Measurements from ENCODE around the gene SYNDIG1. TPM values are rescaled to one million over a fixed set of nuclear protein-coding genes. Genes with fewer than 3 reads are reported as not detected.

SYNDIG1 gene
- total RNA-seq, 1 experiment from 2014 or later = not detected

DNA sequence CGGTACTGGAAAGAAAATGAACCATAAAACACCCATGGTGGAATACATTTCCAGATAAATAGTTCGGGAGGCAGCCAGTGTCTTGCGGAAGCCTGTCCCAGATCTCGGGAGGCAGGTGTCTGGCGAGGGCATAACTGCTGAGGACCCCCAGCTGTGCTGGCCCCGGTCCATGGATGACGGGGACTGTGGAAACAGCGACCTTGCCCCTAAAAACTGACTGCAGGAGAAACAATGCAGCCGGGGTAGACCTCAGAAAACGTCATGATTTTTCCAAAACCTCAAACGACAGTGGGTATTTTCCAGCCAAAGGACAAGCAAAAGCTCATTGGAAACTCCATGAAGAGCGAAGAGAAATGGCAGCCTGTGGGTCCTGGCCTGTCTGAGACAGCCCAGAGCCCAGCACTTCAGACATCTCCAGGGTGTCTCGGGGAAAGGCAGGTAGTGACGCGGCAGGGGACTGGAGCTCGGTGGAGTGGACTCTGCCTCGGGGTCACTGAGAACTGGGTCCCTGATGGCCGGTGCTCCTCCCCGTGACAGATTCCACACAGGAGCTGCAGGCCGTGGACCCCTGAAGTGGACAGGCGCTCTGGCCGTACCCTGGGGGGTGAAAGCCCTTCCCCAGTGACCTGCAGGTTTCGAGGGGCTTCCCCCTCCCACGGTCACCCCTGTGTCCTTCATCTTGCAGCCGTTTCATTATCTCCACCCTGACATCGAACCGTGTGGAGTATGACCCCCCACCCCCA, 188.6 kb downstream of the SYNDIG1 start:
- H3K9me3 Mint-ChIP-seq (ENCODE audit: low read depth, unreplicated experiment) = no peaks in the 10 kb centered on the region
- intact Hi-C loops (cut with micrococcal nuclease; ENCODE audit: unreplicated experiment) = no loop called here
- CTCF ChIA-PET = no interaction called here
- H3K4me1 Mint-ChIP-seq (ENCODE audit: low read depth, unreplicated experiment) = peaks cover 12% of the 10 kb centered on the region
- H3K36me3 Mint-ChIP-seq (ENCODE audit: insufficient read depth, unreplicated experiment) = no peaks in the 10 kb centered on the region
- no peak overlapping the region for H3K4me3 Mint-ChIP-seq (ENCODE audit: low read depth, unreplicated experiment)
- no peak overlapping the region for H3K27ac Mint-ChIP-seq (ENCODE audit: unreplicated experiment)
- BruUV-seq (replicated peaks) = no TSS peak
- TF ChIP-seq, protein P1, sequence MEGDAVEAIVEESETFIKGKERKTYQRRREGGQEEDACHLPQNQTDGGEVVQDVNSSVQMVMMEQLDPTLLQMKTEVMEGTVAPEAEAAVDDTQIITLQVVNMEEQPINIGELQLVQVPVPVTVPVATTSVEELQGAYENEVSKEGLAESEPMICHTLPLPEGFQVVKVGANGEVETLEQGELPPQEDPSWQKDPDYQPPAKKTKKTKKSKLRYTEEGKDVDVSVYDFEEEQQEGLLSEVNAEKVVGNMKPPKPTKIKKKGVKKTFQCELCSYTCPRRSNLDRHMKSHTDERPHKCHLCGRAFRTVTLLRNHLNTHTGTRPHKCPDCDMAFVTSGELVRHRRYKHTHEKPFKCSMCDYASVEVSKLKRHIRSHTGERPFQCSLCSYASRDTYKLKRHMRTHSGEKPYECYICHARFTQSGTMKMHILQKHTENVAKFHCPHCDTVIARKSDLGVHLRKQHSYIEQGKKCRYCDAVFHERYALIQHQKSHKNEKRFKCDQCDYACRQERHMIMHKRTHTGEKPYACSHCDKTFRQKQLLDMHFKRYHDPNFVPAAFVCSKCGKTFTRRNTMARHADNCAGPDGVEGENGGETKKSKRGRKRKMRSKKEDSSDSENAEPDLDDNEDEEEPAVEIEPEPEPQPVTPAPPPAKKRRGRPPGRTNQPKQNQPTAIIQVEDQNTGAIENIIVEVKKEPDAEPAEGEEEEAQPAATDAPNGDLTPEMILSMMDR (IDR thresholded peaks at IDR 0.05; ENCODE audit: unreplicated experiment) = no peak
- no peak for DNase-seq
- no peaks in the 10 kb centered on the region for H3K27me3 Mint-ChIP-seq (ENCODE audit: unreplicated experiment)

DNA sequence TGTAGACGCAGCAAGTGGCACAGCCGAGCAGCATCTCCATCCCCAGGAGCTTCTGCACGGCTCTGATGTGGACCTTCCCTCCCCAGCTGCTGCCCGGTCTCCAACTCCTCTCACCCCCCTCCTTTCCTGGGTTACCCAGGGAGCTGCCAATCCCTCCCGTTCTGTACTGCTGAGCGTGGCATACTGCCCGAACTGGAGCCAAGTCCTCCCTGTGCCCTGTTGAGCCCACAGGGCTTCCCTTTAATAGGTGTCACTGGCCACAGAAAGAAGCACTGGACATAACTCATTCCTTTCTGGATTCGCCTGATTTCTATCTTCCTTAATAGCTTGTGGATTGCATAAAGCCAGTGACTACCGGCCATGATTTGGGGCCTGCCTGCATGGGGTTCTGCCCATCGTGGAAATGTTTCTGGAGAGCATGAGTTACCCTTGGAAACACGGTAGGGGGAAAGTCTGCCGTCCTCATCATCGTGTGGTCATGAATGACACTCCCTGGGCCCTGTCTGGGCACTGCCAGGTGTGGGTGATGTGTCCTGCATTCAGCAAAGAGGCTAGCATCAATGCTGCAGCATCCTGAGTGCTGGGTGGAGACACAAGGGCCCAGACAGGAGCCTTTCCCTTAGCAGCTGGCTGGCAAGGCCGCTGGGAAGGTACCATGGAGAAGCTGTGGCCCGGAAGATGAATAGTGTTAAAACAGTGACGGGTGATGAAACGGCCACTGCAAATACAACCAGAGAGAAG, 189.7 kb downstream of the SYNDIG1 start:
- Mint-ChIP-seq H3K4me1 (ENCODE audit: low read depth, unreplicated experiment) (peaks cover 9% of the 10 kb centered on the region), H3K27ac (ENCODE audit: unreplicated experiment) (no peak overlapping the region), H3K27me3 (ENCODE audit: unreplicated experiment) (no peaks in the 10 kb centered on the region), H3K4me3 (ENCODE audit: low read depth, unreplicated experiment) (no peak overlapping the region), H3K36me3 (ENCODE audit: insufficient read depth, unreplicated experiment) (no peaks in the 10 kb centered on the region), H3K9me3 (ENCODE audit: low read depth, unreplicated experiment) (no peaks in the 10 kb centered on the region)
- CTCF ChIA-PET = no interaction called here
- TF ChIP-seq, protein P1 (IDR thresholded peaks at IDR 0.05; ENCODE audit: unreplicated experiment) = no peak
- intact Hi-C loops (cut with micrococcal nuclease; ENCODE audit: unreplicated experiment) = no loop called here
- DNase-seq = no peak
- BruUV-seq (replicated peaks) = no TSS peak

DNA sequence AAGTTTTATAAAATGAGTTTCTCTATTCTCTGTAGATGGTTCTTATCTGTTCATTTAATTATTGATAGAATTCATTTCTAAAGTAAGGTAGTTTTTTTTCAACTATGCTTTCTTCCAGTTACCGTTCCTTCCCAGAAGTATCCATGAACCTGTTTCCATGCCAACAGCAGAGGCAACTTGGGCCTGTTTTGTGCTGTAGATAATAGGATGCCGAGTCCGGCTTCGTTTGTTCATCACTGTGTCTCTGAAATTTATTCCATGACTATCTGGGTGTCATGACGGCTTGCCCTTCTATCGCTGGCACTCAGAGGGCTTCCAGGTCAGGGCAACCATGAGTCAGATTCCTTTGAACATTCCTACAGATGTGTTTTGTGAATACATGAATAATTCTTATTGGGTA, 190.4 kb downstream of the SYNDIG1 start:
- Mint-ChIP-seq H3K4me3 (ENCODE audit: low read depth, unreplicated experiment) (no peak overlapping the region), H3K9me3 (ENCODE audit: low read depth, unreplicated experiment) (no peaks in the 10 kb centered on the region), H3K4me1 (ENCODE audit: low read depth, unreplicated experiment) (peaks cover 1% of the 10 kb centered on the region), H3K27ac (ENCODE audit: unreplicated experiment) (no peak overlapping the region), H3K36me3 (ENCODE audit: insufficient read depth, unreplicated experiment) (no peaks in the 10 kb centered on the region), H3K27me3 (ENCODE audit: unreplicated experiment) (no peaks in the 10 kb centered on the region)
- BruUV-seq (replicated peaks) = no TSS peak
- TF ChIP-seq, protein P1 (IDR thresholded peaks at IDR 0.05; ENCODE audit: unreplicated experiment) = no peak
- DNase-seq = no peak
- CTCF ChIA-PET = no interaction called here
- intact Hi-C loops (cut with micrococcal nuclease; ENCODE audit: unreplicated experiment) = no loop called here

DNA sequence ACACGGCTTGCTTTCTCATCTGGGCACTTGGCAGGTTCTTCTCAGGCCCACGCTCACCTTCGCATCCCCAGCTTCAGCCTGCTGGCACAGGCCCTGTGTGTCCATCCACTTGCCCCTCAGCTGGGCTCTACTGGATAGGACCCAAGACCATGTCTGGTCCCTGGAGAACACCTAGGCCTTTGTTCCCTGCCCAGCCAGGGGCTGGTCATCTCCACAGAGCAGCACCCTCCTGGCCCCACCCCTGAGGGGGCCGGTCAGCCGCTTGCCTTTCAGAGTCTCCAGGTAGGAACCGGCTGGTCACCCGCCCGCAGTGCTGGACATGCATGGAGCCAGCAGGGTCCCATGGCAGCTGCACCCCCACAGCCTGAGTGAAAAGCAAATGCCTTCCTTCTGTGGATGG, 191.2 kb downstream of the SYNDIG1 start:
- TF ChIP-seq, protein P1 (IDR thresholded peaks at IDR 0.05; ENCODE audit: unreplicated experiment) = no peak
- DNase-seq = no peak
- Mint-ChIP-seq H3K27me3 (ENCODE audit: unreplicated experiment) (no peaks in the 10 kb centered on the region), H3K4me3 (ENCODE audit: low read depth, unreplicated experiment) (no peak overlapping the region), H3K27ac (ENCODE audit: unreplicated experiment) (no peak overlapping the region), H3K4me1 (ENCODE audit: low read depth, unreplicated experiment) (no peaks in the 10 kb centered on the region), H3K9me3 (ENCODE audit: low read depth, unreplicated experiment) (no peaks in the 10 kb centered on the region), H3K36me3 (ENCODE audit: insufficient read depth, unreplicated experiment) (no peaks in the 10 kb centered on the region)
- CTCF ChIA-PET = no interaction called here
- BruUV-seq (replicated peaks) = no TSS peak
- intact Hi-C loops (cut with micrococcal nuclease; ENCODE audit: unreplicated experiment) = no loop called here
